Measurements from ENCODE around the gene ANKS1B. TPM values are rescaled to one million over a fixed set of nuclear protein-coding genes. Genes with fewer than 3 reads are reported as not detected.
"Not testable (repeated sequence)": the region's sequence is repeated elsewhere in the genome, so short reads cannot be mapped to it uniquely, and the experiment has no call there.

The ANKS1B gene
- total RNA-seq, 1 donor, result 47.0 TPM

DNA sequence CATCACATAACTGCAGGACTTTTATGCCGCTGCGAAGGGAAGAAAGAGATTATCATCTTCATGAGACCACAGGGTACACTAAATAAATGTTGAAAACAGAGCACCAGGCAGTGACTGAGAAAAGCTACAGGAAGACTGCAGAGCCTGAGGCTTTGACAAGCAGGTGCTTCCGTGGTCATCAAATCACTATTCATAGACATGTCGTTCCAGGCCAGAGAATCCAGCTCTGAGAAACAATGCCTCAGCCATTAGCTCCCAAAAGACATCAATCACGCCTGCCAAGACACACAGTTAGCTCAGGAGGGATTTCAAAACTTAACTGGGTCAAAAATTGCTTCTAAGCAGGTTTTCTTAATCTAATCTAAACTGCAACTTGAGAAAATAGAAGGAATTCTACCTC is 384.3 kb downstream of the ANKS1B start:
- no peak for TF ChIP-seq CTCF (IDR thresholded peaks at IDR 0.05; ENCODE audit: insufficient read depth, low read length)
- DNase-seq (ENCODE audit: low read depth), result no peak
- no peak overlapping the region for H3K4me3 ChIP-seq (ENCODE audit: low read depth, low read length)

DNA sequence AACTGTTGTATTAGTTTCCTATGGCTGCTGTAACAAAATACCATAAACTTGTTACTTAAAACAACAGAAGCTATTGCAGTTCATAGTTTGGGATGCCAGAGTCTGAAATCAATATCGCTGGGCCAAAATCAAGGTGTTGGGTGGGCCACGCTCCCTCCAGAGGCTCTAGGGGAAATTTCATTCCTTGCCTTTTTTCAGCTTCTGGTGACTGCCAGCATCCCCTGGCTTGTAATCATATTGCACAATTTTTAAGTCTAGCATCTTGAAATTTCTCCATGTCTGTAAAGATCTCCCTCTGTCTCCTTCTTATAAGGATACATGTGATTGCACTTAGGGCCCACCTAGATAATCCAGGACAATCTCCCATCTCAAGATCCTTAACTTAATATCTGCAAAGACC is 386.0 kb downstream of the ANKS1B start:
- TF ChIP-seq CTCF (IDR thresholded peaks at IDR 0.05; ENCODE audit: insufficient read depth, low read length), result no peak
- no peak for DNase-seq (ENCODE audit: low read depth)
- no peak overlapping the region for H3K4me3 ChIP-seq (ENCODE audit: low read depth, low read length)

DNA sequence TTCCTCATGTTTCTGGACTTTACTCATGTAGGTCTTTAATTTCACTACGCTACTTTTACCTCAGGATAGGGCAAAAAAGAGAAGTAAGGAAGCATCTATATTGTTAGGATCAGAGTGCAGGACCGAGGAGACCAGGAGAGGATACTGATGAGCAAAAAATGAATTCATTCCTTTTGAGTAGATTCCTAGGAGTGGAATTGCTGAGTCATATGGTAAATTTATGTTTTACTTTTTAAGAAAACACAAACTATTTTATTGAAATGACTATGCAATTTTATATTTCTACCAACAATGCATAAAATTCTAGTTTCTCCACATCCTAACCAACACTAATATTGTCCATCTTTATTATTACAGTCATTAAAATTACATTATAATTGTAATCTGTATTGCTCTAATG is 388.0 kb downstream of the ANKS1B start:
- H3K4me3 ChIP-seq (ENCODE audit: low read depth, low read length), result no peak overlapping the region
- no peak for TF ChIP-seq CTCF (IDR thresholded peaks at IDR 0.05; ENCODE audit: insufficient read depth, low read length)
- no peak for DNase-seq (ENCODE audit: low read depth)

DNA sequence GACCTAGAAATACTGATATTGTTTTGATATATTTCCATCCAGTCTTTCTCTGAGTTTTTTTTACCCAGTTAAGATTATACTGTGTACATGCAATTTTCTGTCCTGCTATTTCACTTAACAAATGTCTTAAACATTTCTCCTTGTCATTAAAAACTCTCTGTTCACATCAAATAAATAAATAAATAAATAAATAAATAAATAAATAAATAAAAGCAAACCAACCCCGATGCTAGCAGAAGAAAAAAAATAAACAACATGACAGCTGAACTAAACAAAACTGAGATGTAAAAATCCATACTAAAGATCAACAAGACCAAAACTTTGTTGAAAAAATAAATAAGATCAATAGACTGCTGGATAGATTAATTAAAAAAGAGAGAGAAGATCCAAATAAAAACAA is 407.6 kb downstream of the ANKS1B start:
- not testable (repeated sequence) for DNase-seq (ENCODE audit: low read depth); H3K4me3 ChIP-seq (ENCODE audit: low read depth, low read length)

DNA sequence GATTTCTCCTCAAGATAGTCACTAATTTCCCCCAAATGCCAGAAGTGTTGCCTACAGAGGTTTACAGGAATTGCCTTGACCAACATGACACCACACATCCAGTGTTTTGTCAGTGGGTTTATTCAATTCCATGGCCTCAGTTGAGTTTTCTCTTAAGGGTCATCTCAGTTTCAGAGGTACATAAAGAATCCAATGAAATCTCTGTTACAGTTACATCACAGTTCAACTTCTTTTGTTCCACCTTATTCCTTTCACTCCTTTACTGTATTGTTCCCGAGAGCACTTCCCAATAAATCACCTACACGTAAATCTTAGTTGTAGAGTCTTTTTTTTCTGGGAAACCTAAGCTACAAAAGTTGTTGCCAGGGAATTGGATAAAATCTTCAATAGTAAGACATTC is 410.8 kb downstream of the ANKS1B start:
- TF ChIP-seq CTCF (IDR thresholded peaks at IDR 0.05; ENCODE audit: insufficient read depth, low read length), result no peak
- DNase-seq (ENCODE audit: low read depth), result no peak
- no peak overlapping the region for H3K4me3 ChIP-seq (ENCODE audit: low read depth, low read length)

DNA sequence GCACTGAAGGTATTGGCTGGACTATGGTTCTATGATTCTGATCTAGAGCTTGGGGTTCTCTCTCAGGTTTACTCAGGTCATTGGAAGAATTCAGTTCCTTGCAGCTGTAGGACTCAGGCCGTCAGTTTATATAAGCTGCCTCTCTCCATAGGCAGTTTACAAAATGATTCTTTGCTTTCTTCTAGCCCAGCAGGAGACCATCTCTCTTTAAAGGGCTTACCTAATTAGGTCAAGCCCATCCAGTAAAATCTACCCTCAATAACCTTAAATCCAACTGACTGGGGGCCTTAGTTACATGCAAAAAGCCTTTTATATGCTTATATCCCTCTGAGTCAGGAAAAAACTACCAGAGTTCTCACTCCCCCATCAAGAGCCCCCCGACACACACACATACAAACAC is 417.7 kb downstream of the ANKS1B start:
- DNase-seq (ENCODE audit: low read depth), result no peak
- no peak overlapping the region for H3K4me3 ChIP-seq (ENCODE audit: low read depth, low read length)
- TF ChIP-seq CTCF (IDR thresholded peaks at IDR 0.05; ENCODE audit: insufficient read depth, low read length), result no peak

DNA sequence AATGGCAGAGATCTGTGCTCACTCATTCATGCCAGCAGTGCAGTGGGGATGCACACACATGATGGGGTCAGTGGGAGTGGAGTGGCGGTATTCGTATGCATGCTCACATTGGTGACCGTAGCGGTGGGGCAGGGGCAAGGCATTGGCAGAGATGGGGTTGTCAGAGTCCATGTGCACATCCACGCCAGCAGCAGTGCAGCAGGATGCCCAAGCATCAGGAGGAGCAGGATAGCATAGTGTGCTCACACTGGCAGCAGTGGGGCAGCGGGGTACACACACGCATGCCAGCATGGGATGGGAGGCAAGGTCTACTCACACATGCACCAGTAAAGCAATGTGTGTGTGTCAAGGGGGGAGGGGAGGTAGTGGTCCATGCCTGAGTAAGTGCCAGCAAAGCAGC is 426.6 kb downstream of the ANKS1B start:
- H3K4me3 ChIP-seq (ENCODE audit: low read depth, low read length), result no peak overlapping the region
- no peak for TF ChIP-seq CTCF (IDR thresholded peaks at IDR 0.05; ENCODE audit: insufficient read depth, low read length)
- DNase-seq (ENCODE audit: low read depth), result no peak

Measured in fibroblast of the aortic adventitia (primary cell).